Dendritic cell treated with granulocyte-macrophage colony-stimulating factor and Interleukin-4, amounts not matched to agents 40 ng/mL and 50 ng/mL, for 4 days (primary cell): ENCODE data around the gene TRA2B.
"Not testable (repeated sequence)": the region's sequence is repeated elsewhere in the genome, so short reads cannot be mapped to it uniquely, and the experiment has no call there.

Experiments used
- H3K27ac Mint-ChIP-seq: one replicate; pipeline ENCODE4 v1.8.0; 2022; ENCODE audit warnings: mild to moderate bottlenecking, mixed read lengths
- H3K27me3 Mint-ChIP-seq: one replicate; pipeline ENCODE4 v1.8.0; 2022; ENCODE audit warnings: mild to moderate bottlenecking, mixed read lengths
- H3K36me3 Mint-ChIP-seq: one replicate; pipeline ENCODE4 v1.8.0; 2022; ENCODE audit warnings: low read depth, mixed read lengths
- H3K4me1 Mint-ChIP-seq: one replicate; pipeline ENCODE4 v1.8.0; 2022; ENCODE audit warnings: low read depth, mixed read lengths
- H3K4me3 Mint-ChIP-seq: one replicate; pipeline ENCODE4 v1.8.0; 2022; ENCODE audit warnings: mild to moderate bottlenecking, moderate library complexity, mixed read lengths
- H3K9me3 Mint-ChIP-seq: one replicate; pipeline ENCODE4 v1.8.0; 2022; ENCODE audit warnings: mixed read lengths
- intact Hi-C: fragments of 100-400 bp; cut with micrococcal nuclease; formaldehyde crosslinking; loops from one replicate; pipeline ENCODE4 v1.15.0; 2022

TRA2B gene

DNA sequence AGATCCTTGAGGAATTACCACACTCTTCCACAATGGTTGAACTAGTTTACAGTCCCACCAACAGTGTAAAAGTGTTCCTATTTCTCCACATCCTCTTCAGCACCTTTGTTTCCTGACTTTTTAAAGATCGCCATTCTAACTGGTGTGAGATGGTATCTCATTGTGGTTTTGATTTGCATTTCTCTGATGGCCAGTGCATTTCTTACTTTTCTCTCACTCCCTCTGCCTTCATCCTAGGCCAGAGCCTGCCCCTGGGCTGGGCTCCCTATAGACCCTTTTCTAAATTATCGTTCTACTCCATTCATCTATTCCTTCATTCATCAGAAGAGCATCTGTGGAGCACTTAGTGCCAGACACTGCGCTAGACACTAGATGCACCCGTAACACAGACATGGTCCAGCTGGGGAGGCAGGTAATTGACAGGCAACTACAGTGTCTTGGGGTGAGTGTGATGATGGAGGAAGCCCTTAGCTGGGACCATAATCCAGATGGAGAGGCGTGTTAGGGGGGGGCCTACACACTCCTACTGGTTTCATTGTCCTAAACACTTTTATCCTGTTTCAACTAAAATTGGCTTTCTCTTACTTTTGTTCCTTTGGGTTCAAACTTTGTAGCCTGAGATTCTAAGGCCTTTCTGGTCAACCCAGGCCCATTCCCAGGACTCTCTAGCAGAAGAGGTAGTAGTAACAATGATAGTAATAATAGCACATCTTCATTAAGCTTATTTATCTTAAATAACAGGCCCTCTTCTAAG lies 27.3 kb downstream of the TRA2B start:
- not testable (repeated sequence) for H3K4me3 Mint-ChIP-seq, H3K9me3 Mint-ChIP-seq, H3K27me3 Mint-ChIP-seq, H3K27ac Mint-ChIP-seq, H3K4me1 Mint-ChIP-seq
- peaks cover 26% of the 10 kb centered on the region for H3K36me3 Mint-ChIP-seq
- intact Hi-C loops: loop anchor here (10.0 kb wide), 1 partner anchor 176 kb away; no protein-coding TSS in a partner anchor

DNA sequence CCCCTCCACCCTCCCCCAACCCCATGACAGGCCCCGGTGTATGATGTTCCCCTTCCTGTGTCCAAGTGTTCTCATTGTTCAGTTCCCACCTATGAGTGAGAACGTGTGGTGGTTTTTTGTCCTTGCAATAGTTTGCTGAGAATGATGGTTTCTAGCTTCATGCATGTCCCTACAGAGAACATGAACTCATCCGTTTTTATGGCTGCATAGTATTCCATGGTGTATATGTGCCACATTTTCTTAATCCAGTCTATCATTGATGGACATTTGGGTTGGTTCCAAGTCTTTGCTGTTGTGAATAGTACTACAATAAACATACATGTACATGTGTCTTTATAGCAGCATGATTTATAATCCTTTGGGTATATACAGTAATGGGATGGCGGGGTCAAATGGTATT lies 27.9 kb downstream of the TRA2B start:
- H3K36me3 Mint-ChIP-seq: peaks cover 20% of the 10 kb centered on the region
- not testable (repeated sequence) for H3K4me1 Mint-ChIP-seq, H3K27ac Mint-ChIP-seq, H3K4me3 Mint-ChIP-seq, H3K9me3 Mint-ChIP-seq, H3K27me3 Mint-ChIP-seq
- intact Hi-C loops: loop anchor here (10.0 kb wide), 1 partner anchor 175 kb away; no protein-coding TSS in a partner anchor

DNA sequence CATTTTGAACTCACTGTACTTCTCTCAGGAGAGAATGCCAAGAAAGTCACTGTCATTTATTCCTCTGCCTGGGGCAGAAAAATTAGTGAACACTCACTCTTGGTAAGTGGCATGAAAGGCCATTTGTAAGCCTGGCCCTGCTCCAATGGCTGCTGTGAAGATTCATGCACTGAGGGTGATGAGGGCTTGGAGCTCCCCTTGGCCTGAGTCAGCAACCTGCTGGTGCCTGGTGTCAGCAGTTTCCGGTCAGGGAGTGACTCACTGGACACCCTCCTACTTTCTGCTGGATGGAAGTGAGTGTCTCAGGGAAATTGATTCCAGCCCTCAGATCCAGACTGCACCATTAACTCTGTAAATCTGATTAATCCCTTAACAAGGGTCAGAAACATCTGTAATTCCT lies 37.6 kb downstream of the TRA2B start:
- Mint-ChIP-seq H3K9me3 (no peaks in the 10 kb centered on the region), H3K4me1 (peaks cover 22% of the 10 kb centered on the region), H3K27me3 (peaks cover 1% of the 10 kb centered on the region), H3K4me3 (no peak overlapping the region), H3K36me3 (no peaks in the 10 kb centered on the region), H3K27ac (no peak overlapping the region)
- intact Hi-C loops: no loop called here

DNA sequence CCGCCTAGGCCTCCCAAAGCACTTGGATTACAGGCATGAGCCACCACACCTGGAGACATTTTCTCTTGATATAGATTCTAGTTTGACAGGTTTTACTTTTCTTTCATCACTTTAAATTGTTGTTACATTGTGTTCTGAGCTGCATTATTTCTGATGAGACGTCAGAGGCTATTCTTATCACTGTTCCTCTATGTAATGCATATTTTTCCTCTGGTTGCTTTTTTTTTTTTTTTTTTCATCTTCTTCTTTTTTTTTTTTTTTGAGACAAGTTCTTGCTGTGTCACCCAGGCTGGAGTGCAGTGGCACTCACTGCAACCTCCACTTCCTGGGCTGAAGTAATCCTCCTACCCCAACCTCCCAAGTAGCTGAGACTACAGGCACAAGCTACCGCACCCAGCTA lies 41.2 kb downstream of the TRA2B start:
- H3K27ac Mint-ChIP-seq: no peak overlapping the region
- H3K4me3 Mint-ChIP-seq: no peak overlapping the region
- intact Hi-C loops: loop anchor here (10.0 kb wide), 1 partner anchor 538 kb away; no protein-coding TSS in a partner anchor
- peaks cover 18% of the 10 kb centered on the region for H3K4me1 Mint-ChIP-seq
- H3K36me3 Mint-ChIP-seq: no peaks in the 10 kb centered on the region
- no peaks in the 10 kb centered on the region for H3K9me3 Mint-ChIP-seq
- H3K27me3 Mint-ChIP-seq: no peaks in the 10 kb centered on the region

DNA sequence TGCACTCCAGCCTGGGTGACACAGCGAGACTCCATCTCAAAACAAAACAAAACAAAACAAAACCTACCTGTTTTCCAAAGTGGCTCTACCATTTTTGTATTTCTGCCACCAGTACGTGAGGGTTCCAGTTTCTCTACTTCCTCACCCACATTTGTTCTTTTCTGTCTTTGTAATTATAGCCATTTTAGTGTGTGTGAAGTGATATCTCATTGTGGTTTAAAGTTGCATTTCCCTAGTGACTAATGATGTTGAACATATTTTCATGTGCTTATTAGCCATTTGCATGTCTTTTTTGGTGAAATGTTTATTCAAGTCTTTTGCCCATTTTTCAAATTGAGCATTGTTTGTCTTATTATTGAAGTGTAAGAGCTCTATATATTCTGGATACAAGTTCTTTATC lies 50.7 kb downstream of the TRA2B start:
- intact Hi-C loops: no loop called here
- H3K27ac Mint-ChIP-seq: no peak overlapping the region
- no peaks in the 10 kb centered on the region for H3K36me3 Mint-ChIP-seq
- no peaks in the 10 kb centered on the region for H3K4me1 Mint-ChIP-seq
- H3K4me3 Mint-ChIP-seq: no peak overlapping the region
- H3K27me3 Mint-ChIP-seq: no peaks in the 10 kb centered on the region
- no peaks in the 10 kb centered on the region for H3K9me3 Mint-ChIP-seq

DNA sequence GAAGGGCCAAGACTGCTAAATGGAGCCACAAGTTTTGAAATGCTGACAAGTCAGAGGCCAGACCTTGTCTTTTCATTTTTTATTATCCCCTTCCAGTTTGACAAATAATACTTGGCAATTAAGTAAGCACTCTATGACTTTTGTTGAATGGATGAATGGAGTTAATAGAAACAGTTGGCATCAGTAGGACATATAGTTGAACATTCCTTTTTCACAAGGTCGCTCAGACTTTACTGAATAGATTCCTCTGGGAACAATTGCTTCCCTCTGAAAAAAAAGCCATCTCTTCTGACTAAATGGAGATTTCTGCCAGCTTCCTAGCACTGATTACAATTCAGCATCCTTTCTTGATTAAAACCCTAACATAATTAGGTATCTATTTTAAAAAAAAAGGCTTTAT lies 53.2 kb downstream of the TRA2B start:
- no peak overlapping the region for H3K27ac Mint-ChIP-seq
- no peaks in the 10 kb centered on the region for H3K36me3 Mint-ChIP-seq
- no peaks in the 10 kb centered on the region for H3K9me3 Mint-ChIP-seq
- H3K4me3 Mint-ChIP-seq: no peak overlapping the region
- no peaks in the 10 kb centered on the region for H3K27me3 Mint-ChIP-seq
- intact Hi-C loops: no loop called here
- no peaks in the 10 kb centered on the region for H3K4me1 Mint-ChIP-seq

DNA sequence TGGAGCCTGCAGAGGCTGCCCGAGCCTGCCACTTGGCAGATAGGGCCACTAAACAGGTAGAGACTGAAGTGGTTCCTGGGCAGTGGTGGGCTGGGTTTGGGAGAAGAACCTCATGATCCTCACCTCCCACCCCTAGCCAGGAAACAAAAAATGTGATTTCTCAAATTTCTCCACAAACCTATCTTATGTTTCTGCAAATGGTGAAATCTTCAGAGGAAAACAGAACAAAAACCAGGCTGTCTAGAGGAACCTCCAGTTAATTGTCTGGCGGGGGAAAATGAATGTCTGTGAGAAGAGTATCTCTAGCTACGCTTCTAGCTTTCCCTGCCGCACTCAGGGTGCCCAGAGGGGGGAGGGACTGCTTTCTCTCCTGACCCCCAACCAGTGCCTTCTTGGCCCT lies 55.9 kb downstream of the TRA2B start:
- H3K27me3 Mint-ChIP-seq: no peaks in the 10 kb centered on the region
- no peak overlapping the region for H3K27ac Mint-ChIP-seq
- H3K9me3 Mint-ChIP-seq: no peaks in the 10 kb centered on the region
- no peaks in the 10 kb centered on the region for H3K4me1 Mint-ChIP-seq
- H3K4me3 Mint-ChIP-seq: no peak overlapping the region
- intact Hi-C loops: no loop called here
- H3K36me3 Mint-ChIP-seq: no peaks in the 10 kb centered on the region

DNA sequence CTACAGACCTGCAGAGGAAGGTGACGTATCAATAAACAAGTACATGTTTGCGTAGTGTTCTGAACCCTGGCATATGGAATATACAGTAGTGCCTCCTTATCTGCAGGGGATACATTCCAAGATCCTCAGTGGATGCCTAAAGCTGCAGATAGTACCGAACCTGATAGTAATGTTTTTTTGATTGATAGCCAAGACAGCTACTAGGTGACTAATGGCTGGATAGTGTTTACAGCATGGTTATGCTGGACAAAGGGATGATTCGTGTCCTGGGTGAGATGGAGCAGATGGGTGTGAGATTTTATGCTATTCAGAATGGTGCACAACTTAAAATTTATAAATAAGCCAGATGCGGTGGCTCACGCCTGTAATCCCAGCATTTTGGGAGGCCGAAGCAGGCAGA lies 57.2 kb downstream of the TRA2B start:
- Mint-ChIP-seq H3K36me3 (no peaks in the 10 kb centered on the region), H3K27me3 (no peaks in the 10 kb centered on the region), H3K4me3 (no peak overlapping the region), H3K9me3 (no peaks in the 10 kb centered on the region), H3K4me1 (no peaks in the 10 kb centered on the region), H3K27ac (no peak overlapping the region)
- intact Hi-C loops: no loop called here

DNA sequence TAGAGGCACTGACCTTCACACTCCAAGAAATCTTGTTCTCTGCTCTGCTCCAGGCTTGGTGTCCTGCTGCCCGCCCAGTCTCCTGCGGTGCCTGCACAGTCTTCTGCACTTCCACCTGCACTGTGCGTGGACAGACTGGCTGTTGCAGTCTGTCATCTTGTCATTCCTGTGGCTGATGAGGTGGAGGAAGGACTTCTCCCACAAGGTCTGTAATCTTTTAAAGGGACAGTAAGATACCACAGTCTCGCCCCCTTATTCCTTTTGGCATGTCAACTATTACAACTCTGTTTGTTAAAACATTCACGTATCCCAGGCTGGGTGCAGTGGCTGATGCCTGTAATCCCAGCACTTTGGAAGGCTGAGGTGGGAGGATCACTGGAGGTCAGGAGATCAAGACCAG lies 58.9 kb downstream of the TRA2B start:
- intact Hi-C loops: no loop called here

DNA sequence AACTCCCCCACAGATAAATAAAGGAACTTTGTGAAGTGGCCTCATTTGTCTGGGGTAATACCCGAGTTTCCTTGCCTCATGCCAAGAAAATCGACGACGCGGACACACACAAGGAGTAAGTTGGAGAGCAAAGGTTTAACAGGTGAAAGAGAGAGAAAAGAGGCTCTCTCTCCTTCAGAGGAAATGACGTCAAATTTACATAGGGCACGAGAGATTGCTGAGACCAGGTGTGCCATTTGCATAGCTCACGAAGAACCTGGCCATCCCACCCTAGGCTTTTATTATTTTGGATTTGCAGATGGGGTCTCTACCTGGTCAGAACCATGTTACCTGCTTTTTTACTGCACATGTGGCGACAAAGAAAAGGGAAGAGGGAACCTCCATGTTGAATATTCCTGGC lies 63.7 kb downstream of the TRA2B start:
- no peaks in the 10 kb centered on the region for H3K36me3 Mint-ChIP-seq
- H3K4me3 Mint-ChIP-seq: no peak overlapping the region
- no peaks in the 10 kb centered on the region for H3K9me3 Mint-ChIP-seq
- intact Hi-C loops: no loop called here
- H3K27ac Mint-ChIP-seq: no peak overlapping the region
- H3K27me3 Mint-ChIP-seq: peaks cover 2% of the 10 kb centered on the region
- H3K4me1 Mint-ChIP-seq: no peaks in the 10 kb centered on the region

More for the DNA sequence above, 58.9 kb downstream of the TRA2B start:
- Mint-ChIP-seq H3K27ac (no peak overlapping the region), H3K4me1 (no peaks in the 10 kb centered on the region), H3K36me3 (no peaks in the 10 kb centered on the region), H3K4me3 (no peak overlapping the region), H3K9me3 (no peaks in the 10 kb centered on the region), H3K27me3 (no peaks in the 10 kb centered on the region)

DNA sequence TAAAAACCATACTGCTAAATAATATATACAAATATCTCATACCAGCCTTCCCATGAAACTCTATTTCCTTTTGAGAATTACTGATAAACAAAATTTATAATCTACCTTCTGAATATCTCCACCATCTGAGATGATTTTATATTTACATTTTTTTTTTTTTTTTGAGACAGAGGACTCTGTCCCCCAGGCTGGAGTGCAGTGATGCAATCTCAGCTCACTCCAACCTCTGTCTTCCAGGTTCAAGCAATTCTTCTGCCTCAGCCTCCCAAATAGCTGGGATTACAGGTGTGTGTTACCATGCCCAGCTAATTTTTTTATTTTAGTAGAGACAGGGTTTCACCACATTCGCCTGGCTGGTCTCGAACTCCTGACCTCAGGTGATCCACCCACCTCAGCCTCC lies 70.2 kb downstream of the TRA2B start:
- no peak overlapping the region for H3K4me3 Mint-ChIP-seq
- H3K36me3 Mint-ChIP-seq: no peaks in the 10 kb centered on the region
- H3K27me3 Mint-ChIP-seq: peaks cover 4% of the 10 kb centered on the region
- no peak overlapping the region for H3K27ac Mint-ChIP-seq
- no peaks in the 10 kb centered on the region for H3K9me3 Mint-ChIP-seq
- intact Hi-C loops: no loop called here
- H3K4me1 Mint-ChIP-seq: peaks cover 5% of the 10 kb centered on the region

DNA sequence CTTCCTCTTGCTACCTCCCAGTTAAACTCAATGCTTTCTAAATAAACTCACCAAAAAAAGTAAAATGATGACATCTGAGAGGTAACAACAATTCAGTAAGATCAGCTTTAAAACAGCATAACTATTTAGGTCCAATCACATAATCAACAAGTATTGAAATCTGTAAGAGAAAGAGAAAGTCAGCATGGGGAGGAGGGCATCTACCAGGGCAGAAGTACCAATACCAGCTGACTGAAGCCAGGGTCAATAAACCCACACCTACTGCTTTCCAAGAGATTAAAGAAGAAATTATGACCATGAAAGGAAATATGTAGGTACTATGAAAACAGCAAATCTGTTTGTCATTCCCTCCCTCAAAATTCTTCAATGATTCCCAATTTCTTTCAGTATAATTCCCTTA lies 70.8 kb downstream of the TRA2B start:
- H3K4me1 Mint-ChIP-seq: peaks cover 5% of the 10 kb centered on the region
- no peak overlapping the region for H3K27ac Mint-ChIP-seq
- no peaks in the 10 kb centered on the region for H3K9me3 Mint-ChIP-seq
- no peak overlapping the region for H3K4me3 Mint-ChIP-seq
- H3K27me3 Mint-ChIP-seq: peaks cover 4% of the 10 kb centered on the region
- H3K36me3 Mint-ChIP-seq: no peaks in the 10 kb centered on the region
- intact Hi-C loops: no loop called here

DNA sequence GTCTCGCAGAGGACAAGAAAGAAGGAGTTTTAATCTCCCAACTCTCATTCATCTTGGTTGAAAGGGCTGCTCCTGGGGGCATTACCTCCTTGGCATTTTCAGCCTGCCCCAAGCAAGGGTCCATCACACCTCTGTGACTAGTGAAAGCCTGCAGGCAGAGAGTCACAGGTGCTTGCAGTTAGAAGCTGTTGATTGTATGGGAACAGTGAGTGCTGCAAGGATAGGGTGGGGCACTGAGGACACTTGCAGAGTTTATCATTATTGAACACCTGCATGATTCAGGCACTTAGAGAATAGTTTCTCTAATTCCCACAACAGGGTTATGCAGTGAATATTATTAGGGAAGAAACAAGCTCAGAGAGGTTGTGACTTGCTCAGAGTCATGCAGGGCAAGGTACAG lies 71.3 kb downstream of the TRA2B start:
- H3K36me3 Mint-ChIP-seq: no peaks in the 10 kb centered on the region
- H3K27me3 Mint-ChIP-seq: peaks cover 4% of the 10 kb centered on the region
- peaks cover 5% of the 10 kb centered on the region for H3K4me1 Mint-ChIP-seq
- no peak overlapping the region for H3K27ac Mint-ChIP-seq
- H3K4me3 Mint-ChIP-seq: no peak overlapping the region
- intact Hi-C loops: no loop called here
- no peaks in the 10 kb centered on the region for H3K9me3 Mint-ChIP-seq
